Astrocyte of the cerebellum (primary cell): ENCODE measurements around the gene DCAF7.

ENCODE experiments used
- DNase-seq: peaks from one replicate; pipeline ENCODE4 v3.0.0-alpha.2; 2011; ENCODE audit warnings: low read depth
- H3K4me3 ChIP-seq: 2 replicates; pipeline ENCODE4 v1.5.1; 2011; ENCODE audit warnings: mild to moderate bottlenecking, low read depth, low read length, moderate library complexity
- CTCF ChIP-seq: IDR thresholded peaks from 2 replicates; pipeline ENCODE4 v1.5.1; 2012; ENCODE audit warnings: low read length, low read depth, moderate library complexity, mild to moderate bottlenecking; ENCODE audit errors: missing control alignments
- in situ Hi-C: cut with HindIII; loops from 2 replicates; pipeline ENCODE4 v1.10.0; 2017; ENCODE audit warnings: low sequenced_read_pairs

DCAF7 gene

GRCh38 chr17:63631626-63632025 is 81.3 kb downstream of the DCAF7 start:
- H3K4me3 ChIP-seq: no peak overlapping the region
- TF ChIP-seq CTCF: no peak
- DNase-seq: no peak
- in situ Hi-C loops: no loop called here

DNA sequence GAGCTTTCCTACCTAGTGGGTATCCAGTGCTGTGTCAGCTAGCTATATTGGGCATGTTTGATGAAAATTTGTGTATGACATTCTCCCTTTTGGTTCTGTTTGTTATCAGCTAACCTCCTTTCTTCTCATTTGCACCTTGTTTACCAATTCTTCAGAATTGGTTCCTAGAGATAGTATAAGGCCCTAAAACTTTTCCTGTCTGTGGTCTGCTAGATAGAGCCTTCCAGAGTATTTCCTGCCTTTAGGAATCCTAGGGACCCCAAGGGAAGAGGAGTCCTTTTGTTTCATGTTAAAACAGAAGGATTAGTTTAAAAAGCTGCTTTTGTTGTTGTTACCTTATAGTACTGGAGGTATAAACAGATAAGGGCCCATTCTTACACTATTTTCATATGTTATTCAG is 83.5 kb downstream of the DCAF7 start:
- in situ Hi-C loops: no loop called here
- no peak overlapping the region for H3K4me3 ChIP-seq
- no peak for TF ChIP-seq CTCF
- no peak for DNase-seq

- in situ Hi-C loops: no loop called here
- DNase-seq: no peak
- no peak overlapping the region for H3K4me3 ChIP-seq
- TF ChIP-seq CTCF: no peak
These were observed 83.9 kb downstream of the DCAF7 start for GRCh38 chr17:63634163-63634562.

DNA sequence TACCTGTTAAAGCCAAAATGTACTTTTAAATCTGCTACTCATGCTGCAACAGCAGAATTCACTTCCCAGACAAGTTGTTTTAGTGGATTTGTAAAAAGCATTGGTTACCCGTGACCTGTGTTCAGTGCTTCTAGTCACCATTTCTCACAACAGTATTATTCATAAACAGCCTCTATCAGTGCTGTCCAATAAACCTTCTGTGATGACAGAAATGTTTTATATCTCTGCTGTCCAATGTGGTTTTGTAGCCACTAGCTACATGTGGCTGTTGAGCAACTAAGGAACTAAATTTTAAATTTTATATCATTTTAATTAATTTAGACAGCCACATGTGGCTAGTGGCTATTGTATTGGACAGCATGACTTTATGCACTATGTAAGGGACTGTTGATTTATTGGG is 84.5 kb downstream of the DCAF7 start:
- no peak for TF ChIP-seq CTCF
- no peak overlapping the region for H3K4me3 ChIP-seq
- no peak for DNase-seq
- in situ Hi-C loops: no loop called here

DNA sequence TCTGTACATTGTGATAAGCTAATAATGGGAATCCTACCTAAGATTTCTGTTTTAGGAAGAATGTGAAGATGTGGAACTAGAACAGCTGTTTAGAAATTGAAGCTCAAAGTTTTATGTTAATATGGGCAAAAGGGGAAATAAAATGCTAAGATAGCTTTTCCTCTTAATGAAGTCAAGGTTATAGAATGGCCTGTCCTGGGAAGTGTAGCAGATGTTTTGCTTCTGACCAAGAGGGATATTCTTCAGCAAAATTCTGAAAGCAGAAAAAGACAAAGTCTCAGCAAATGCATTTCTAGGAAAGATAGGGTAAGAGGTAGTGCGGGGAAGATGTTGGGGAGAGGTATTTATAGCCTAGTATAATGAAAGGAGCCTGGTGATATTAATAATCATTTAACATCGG is 85.0 kb downstream of the DCAF7 start:
- no peak for DNase-seq
- in situ Hi-C loops: no loop called here
- TF ChIP-seq CTCF: no peak
- H3K4me3 ChIP-seq: no peak overlapping the region

- no peak for TF ChIP-seq CTCF
- DNase-seq: no peak
- no peak overlapping the region for H3K4me3 ChIP-seq
- in situ Hi-C loops: no loop called here
These were observed 85.5 kb downstream of the DCAF7 start for GRCh38 chr17:63635787-63636186.

- no peak overlapping the region for H3K4me3 ChIP-seq
- TF ChIP-seq CTCF: no peak
- no peak for DNase-seq
- in situ Hi-C loops: no loop called here
These were observed 88.8 kb downstream of the DCAF7 start for GRCh38 chr17:63639125-63639524.
